ENCODE results near the gene CSNK2B. TPM values are rescaled to one million over a fixed set of nuclear protein-coding genes. Genes with fewer than 3 reads are reported as not detected.

Gene CSNK2B
- total RNA-seq, 1 experiment from 2014 or later: 88.8 TPM

DNA sequence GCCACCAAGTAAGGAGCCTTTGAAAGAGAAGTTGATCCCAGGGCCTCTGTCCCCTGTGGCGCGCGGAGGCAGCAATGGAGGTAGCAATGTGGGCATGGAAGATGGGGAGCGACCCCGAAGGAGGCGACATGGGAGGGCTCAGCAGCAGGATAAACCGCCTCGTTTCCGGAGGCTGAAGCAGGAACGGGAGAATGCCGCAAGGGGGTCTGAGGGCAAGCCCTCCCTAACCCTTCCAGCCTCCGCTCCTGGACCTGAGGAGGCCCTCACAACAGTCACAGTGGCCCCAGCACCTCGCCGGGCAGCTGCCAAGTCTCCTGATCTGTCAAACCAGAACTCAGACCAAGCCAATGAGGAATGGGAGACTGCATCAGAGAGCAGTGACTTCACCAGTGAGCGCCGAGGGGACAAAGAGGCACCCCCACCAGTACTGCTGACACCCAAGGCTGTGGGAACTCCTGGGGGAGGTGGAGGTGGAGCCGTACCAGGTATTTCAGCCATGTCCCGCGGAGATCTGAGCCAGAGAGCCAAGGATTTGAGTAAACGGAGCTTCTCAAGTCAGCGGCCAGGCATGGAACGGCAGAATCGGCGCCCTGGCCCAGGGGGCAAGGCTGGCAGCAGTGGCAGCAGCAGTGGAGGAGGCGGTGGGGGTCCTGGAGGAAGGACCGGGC is 33.5 kb upstream of the CSNK2B start:
- H3K4me3 ChIP-seq: no peak overlapping the region
- no peaks in the 10 kb centered on the region for H3K9me3 ChIP-seq
- no peak for DNase-seq
- H3K36me3 ChIP-seq: peaks cover 69% of the 10 kb centered on the region
- no peaks in the 10 kb centered on the region for H3K27me3 ChIP-seq

DNA sequence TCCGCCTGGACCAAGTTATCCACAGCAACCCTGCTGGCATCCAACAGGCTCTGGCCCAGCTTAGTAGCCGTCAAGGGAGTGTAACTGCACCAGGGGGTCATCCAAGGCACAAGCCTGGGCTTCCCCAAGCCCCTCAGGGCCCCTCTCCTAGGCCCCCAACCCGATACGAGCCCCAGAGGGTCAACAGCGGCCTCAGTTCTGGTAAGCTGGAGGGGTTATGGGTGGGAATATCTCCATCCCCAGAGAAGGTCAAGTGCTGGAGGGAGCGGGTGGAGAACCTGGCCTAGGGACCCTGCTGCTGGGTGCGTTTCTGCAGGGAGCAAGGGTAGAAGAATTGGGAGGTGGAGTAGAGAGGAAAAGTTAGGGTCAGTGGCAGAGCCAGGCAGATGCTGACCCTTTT is 32.4 kb upstream of the CSNK2B start:
- Histone ChIP-seq H3K9me3 (no peaks in the 10 kb centered on the region), H3K4me3 (no peak overlapping the region), H3K27me3 (no peaks in the 10 kb centered on the region), H3K36me3 (peaks cover 61% of the 10 kb centered on the region)
- no peak for DNase-seq

DNA sequence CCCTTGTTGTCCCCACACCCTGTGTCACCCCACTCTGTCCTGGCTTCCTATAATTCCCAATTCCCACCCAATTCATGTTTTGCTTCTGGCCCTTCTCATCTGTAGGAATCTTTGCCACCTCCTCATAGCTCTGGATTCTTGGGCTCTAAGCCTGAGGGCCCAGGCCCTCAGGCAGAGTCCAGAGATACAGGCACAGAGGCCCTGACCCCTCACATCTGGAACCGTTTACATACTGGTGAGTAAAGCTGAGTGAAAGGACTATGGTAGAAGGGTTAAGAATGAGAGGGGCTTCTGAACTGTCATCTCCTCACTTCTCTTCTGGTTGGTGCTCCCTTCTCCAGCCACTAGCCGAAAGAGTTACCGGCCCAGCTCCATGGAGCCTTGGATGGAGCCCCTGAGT is 31.7 kb upstream of the CSNK2B start:
- no peak for DNase-seq
- H3K9me3 ChIP-seq: no peaks in the 10 kb centered on the region
- peaks cover 54% of the 10 kb centered on the region for H3K36me3 ChIP-seq

DNA sequence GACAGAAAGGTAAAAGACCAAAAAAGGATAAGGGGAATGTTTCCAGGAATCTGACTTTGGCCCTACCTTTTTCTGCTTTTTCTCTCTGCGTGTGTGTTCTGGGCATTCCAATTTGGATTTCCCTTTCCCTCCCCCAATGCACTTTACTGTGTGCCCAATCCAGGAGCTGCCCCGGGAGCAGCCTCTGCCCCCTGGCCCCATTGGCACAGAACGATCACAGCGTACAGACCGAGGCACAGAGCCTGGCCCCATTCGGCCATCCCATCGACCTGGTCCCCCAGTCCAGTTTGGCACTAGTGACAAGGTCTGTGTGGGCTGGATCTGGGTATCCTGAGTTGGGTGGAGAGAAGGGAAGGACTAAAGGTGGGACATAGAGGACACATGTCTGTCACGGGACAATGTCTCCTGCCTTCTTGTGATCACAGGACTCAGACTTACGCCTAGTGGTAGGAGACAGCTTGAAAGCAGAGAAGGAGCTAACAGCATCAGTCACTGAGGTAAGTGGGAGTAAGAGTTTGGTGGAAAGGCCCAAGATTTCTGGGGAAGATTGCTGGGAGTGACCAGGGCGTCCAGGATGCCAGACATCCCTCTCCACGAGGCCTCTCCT is 30.8 kb upstream of the CSNK2B start:
- DNase-seq: no peak
- Histone ChIP-seq H3K9me3 (no peaks in the 10 kb centered on the region), H3K36me3 (peaks cover 50% of the 10 kb centered on the region), H3K27me3 (no peaks in the 10 kb centered on the region), H3K4me3 (no peak overlapping the region)

More for the DNA sequence above, 31.7 kb upstream of the CSNK2B start:
- H3K4me3 ChIP-seq: no peak overlapping the region
- no peaks in the 10 kb centered on the region for H3K27me3 ChIP-seq

DNA sequence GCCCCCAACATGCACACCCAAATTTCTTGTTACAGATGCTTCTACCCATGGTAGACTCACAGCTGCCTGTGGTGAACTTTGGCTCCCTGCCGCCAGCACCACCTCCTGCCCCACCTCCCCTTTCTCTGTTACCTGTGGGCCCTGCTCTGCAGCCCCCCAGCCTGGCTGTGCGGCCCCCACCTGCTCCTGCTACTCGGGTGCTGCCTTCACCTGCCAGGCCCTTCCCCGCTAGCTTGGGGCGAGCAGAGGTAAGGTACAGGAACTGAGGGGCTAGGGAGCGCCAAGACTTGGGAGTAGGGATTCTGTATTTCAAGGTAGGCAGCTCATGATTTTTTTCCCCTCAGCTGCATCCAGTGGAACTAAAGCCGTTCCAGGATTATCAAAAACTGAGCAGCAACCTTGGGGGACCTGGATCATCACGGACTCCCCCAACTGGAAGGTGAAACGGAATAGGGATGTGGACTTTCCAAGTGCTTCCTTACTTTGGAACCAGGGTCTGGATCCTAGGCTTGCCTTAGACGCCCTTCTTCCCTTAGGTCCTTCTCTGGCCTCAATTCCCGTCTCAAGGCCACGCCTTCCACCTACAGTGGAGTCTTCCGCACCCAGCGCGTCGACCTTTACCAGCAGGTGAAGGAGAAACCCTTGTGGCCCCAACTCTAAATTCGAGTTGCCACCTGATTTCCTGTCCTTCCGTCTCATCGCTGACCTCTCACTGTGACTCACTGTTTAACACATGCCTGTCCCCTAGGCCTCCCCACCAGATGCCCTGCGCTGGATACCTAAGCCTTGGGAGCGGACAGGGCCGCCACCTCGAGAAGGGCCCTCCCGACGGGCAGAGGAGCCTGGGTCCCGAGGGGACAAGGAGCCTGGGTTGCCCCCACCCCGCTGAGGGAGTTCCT is 28.9 kb upstream of the CSNK2B start:
- Histone ChIP-seq H3K9me3 (no peaks in the 10 kb centered on the region), H3K36me3 (peaks cover 39% of the 10 kb centered on the region), H3K27me3 (no peaks in the 10 kb centered on the region), H3K4me3 (no peak overlapping the region)
- DNase-seq: no peak

DNA sequence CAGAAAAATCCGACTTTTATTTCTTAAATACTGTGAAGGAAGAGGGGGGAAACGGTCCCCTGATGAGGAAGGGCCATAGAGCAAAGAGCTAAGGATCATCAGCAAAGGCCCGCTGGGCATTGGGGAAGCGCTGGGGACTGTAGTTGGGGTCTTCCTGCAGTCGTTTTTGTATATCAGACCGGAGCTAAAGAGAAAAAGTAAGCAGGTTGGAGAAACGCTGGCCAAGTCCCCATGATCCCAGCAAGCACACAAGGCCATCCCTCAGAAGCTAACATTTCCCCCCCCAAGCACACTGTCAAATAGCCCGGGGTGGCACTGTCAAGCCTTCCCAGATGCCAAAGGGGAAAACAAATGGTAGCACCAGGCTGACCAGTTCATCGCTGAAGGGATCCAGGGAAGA is 26.8 kb upstream of the CSNK2B start:
- Histone ChIP-seq H3K4me3 (no peak overlapping the region), H3K9me3 (no peaks in the 10 kb centered on the region), H3K27me3 (no peaks in the 10 kb centered on the region), H3K36me3 (peaks cover 23% of the 10 kb centered on the region)
- DNase-seq: no peak

DNA sequence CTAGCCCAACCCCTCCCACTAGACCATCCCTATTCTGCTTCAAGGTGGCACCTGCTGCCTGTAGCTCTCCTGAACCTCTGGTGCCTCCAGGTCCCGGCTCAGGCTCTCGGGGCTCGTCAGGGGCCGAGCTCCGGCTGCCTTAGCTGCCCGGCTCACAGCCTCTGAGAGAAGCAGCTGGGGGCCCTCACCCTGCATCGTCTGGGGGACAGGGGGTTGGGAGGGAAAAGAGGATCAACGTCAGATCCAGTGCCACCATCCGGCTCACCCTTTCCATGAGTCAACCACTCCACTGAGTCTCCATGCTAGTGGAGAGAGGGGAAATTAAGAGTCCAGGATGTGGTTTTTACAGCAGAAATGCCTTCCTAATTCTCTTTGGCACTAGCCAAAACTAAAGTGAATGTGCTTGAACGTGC is 26.4 kb upstream of the CSNK2B start:
- Histone ChIP-seq H3K36me3 (peaks cover 21% of the 10 kb centered on the region), H3K9me3 (no peaks in the 10 kb centered on the region), H3K27me3 (no peaks in the 10 kb centered on the region), H3K4me3 (no peak overlapping the region)
- peak; percentile 29 for DNase-seq

DNA sequence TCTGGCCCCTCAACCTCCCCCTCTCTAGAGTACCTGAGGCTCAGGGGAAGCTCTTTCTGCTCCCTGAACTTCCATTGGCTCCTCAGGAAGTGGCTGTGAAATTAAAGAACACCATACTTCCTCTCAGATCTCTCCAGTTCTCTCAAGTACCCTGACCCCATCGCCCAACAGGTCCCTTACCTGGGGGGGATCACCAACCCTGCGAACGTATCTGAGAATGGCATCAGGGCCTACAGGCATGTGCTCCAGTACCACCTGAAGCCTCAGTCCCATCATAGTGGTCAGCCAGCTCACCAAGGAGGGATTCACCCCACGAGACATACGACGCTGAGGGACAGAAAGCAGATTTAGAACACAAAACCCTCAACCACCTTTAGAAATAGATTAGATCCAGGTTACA is 25.3 kb upstream of the CSNK2B start:
- Histone ChIP-seq H3K36me3 (peaks cover 18% of the 10 kb centered on the region), H3K4me3 (no peak overlapping the region), H3K27me3 (no peaks in the 10 kb centered on the region), H3K9me3 (no peaks in the 10 kb centered on the region)
- DNase-seq: no peak

DNA sequence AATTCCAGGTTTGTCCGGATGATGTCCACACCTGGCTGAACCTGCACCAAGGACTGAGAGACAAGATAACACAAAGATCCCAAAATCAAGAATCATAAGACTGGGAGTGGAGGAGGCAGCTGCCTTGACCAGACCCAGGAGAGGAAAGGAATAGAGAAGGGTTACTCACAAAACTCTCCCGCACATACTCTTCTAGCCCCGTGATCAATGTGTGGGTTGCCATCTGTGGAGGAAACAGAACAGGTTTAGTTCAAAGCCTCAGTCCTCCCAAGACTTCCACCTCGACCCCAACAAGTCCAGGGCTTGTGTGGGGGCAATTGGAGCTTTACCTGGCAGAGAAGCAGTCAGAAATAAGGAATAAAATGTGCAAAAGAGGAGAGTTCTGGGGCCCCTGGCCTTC is 24.5 kb upstream of the CSNK2B start:
- Histone ChIP-seq H3K27me3 (no peaks in the 10 kb centered on the region), H3K4me3 (no peak overlapping the region), H3K36me3 (peaks cover 15% of the 10 kb centered on the region), H3K9me3 (no peaks in the 10 kb centered on the region)
- no peak for DNase-seq

DNA sequence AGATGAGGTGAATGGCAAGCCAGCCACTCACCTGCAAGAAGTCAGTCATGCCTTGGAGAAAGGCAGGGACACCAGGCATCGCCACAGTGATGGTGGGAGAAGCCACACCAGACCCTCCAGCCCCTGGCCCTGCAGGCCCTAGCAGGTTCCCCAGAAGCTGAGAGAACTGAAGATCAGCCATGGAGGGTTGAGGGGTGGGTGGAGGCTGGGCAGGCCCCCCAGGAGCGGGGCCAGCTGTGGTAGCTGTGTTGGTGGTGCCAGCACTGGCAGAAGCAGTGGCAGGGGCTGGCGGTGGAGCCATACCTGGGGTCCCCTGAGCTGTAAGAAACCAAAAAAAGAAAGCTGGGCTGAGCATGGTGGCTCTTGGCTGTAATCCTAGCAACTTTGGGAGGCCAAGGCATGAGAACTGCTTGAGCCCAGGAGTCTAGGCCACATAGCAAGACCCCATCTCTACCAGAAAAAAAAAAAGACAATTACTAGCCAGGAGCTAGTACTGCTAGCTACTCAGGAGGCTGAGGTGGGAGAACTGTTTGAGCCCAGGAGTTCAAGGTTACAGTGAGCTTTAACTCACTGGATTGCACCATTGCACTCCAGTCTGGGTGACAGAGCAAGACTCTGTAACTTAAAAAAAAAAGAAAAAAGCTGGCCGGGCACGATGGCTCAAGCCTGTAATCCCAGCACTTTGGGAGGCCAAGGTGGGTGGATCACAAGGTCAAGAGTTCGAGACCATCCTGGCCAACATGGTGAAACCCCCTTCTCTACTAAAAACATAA is 22.9 kb upstream of the CSNK2B start:
- Histone ChIP-seq H3K27me3 (no peaks in the 10 kb centered on the region), H3K36me3 (peaks cover 9% of the 10 kb centered on the region), H3K9me3 (no peaks in the 10 kb centered on the region), H3K4me3 (no peak overlapping the region)
- DNase-seq: no peak

DNA sequence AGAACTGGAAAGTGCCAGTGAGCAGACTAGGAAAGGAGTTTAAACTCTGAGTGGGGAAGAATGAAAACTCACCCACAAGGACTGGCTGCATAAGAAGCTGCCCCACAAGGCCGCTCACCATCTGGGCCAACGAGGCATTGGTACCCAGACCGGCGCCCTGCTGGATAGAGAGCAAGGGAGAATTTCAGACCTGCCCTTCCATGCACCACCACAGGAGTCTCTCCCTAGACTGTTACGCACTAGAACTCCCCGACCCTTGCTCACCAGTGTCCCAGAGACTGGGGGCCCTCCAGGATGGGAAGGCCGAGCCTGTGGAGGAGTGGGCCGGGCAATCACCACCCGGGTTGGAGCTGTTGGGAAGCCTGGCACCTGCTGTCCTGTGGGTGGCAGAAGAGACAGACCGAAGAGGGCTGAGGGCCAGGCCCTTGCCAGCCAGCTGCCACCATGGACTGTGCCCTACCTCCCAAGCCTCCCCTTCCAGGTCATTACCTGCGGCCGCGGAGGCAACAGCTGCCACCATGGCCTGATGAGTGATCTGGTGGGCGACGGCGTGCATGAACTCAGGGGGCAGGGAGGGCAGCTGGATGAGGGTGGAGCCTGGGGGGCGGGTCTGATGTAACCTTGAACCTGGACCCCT is 21.9 kb upstream of the CSNK2B start:
- DNase-seq: no peak
- Histone ChIP-seq H3K36me3 (peaks cover 12% of the 10 kb centered on the region), H3K4me3 (no peak overlapping the region)

DNA sequence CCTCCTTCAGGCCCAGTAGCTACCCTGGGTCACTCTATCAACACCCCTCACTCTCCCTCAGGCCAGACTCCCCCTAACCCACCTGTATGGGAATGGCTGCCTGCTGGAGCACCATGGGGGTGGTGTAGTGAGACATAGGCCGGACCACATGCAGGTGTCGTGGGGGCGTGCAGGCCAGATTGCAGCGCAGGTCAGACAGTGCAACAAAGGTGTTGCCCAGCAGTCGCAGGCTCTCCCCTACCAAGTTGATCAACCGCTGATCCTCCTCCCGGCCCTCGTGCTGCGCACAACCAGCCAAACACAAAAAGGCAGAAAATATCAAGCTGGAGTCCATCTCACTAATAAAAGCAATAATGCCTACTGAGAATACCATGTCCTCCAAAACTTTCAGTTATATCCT is 20.6 kb upstream of the CSNK2B start:
- no peaks in the 10 kb centered on the region for H3K9me3 ChIP-seq
- DNase-seq: no peak
- H3K4me3 ChIP-seq: no peak overlapping the region
- H3K27me3 ChIP-seq: no peaks in the 10 kb centered on the region
- H3K36me3 ChIP-seq: peaks cover 14% of the 10 kb centered on the region

More for the DNA sequence above, 21.9 kb upstream of the CSNK2B start:
- Histone ChIP-seq H3K27me3 (no peaks in the 10 kb centered on the region), H3K9me3 (no peaks in the 10 kb centered on the region)

DNA sequence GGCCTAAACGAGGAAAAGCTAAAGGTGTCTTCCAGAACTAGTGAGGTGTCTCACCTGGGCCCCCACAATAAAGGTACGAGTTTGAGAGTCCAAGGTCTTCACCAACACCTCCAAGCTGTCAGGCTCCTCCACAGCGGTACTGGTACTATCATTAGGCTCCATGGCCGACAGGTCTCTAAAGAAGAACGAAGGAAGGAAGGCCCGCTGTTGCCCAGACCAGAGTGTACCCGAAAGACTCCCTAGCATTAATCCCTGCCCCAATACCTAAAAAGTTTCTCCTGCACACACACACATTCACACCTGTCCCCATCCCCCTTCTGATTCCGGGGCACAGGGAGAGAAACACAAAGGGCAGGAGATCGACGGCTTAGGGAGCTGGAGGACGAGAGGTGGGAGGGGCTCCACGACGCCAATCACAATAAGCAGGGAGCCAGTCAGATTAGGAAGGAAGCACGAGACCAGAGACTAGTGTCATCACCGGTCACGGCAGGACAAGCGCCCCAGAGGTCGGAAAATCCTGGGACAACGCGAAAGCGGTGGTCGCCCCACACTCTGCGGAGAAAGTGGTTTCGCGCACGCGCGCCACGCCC is 14.2 kb upstream of the CSNK2B start:
- no peak for DNase-seq
- H3K9me3 ChIP-seq: no peaks in the 10 kb centered on the region
- peaks cover 16% of the 10 kb centered on the region; the same call in 1 of the 2 replicates for H3K36me3 ChIP-seq

DNA sequence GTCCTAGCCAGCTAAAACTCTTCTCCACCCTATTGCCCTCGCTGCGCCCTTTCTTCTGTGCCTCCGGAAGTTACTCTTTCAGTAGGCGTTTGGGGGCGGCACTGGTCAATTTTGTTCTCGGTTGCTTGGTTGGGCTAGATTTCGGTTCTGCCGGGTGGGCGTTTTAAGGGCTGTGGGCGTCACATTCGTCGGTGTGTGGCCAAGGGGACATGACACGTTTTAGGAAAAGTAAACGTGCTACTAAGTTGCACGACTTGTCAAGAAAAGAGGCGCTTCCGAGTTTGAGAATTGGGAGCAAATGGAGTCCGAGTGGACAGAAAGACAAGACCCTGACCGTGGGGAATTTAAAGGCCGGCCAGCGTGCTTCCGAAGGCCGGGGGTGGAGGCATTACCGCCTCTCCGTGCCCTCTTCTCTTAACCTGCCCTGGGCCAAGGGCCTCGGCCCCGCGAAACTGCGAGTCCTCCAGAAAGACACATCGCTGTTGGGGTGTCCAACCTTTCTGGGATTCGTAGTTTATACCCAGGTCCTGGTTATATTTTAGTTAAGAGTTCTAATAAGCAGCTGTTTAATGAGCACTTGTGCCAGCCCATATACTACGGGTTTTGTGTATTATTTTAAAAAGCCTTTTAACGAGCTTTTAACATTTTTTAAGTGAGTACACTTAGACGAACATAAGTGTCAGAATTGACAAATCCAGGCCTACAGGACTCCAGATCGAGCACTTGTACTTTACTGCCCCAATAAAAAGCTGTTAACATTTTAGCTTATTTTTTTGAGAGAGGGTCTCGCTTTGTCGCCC is 12.8 kb upstream of the CSNK2B start:
- H3K4me3 ChIP-seq: peak overlapping the region; percentile 97
- H3K27me3 ChIP-seq: no peaks in the 10 kb centered on the region
- peaks cover 16% of the 10 kb centered on the region; the same call in 1 of the 2 replicates for H3K36me3 ChIP-seq
- DNase-seq: peak; percentile 87
- H3K9me3 ChIP-seq: no peaks in the 10 kb centered on the region

More for the DNA sequence above, 14.2 kb upstream of the CSNK2B start:
- Histone ChIP-seq H3K27me3 (no peaks in the 10 kb centered on the region), H3K4me3 (peak overlapping the region; percentile 97)

Data from MG63 (cell line).